ENCODE data around the gene HDDC3. TPM values are rescaled to one million over a fixed set of nuclear protein-coding genes. Genes with fewer than 3 reads are reported as not detected.

The HDDC3 gene
- total and polyA plus RNA-seq, 9 of the 15 experiments (the other 6 are each of a cell fraction or from before 2014, with no cell fraction given), result 14.9 to 55.8 (median 36.9) TPM

GRCh38 chr15:90901175-90902039 is 30.9 kb downstream of the HDDC3 start (continued):
- TF ChIP-seq ZNF512 (tag; IDR thresholded peaks at IDR 0.05), result no peak
- TF ChIP-seq TSHZ1 (CRISPR knock-in tag; IDR thresholded peaks at IDR 0.05), result 0 out of 2 replicates have a peak, but pooled peaks have one; percentile 13
- TF ChIP-seq KLF16 (IDR thresholded peaks at IDR 0.05), result peak; percentile 99
- TF ChIP-seq PURB (CRISPR knock-in tag; IDR thresholded peaks at IDR 0.05; ENCODE audit: low read depth), result no peak
- no peak for TF ChIP-seq ZFX (CRISPR knock-in tag; IDR thresholded peaks at IDR 0.05)
- no peak for TF ChIP-seq PHF21A (IDR thresholded peaks at IDR 0.05; ENCODE audit: borderline replicate concordance, low read depth)
- peak; percentile 94 to 96 for TF ChIP-seq MNT (conservative IDR thresholded peaks at IDR 0.05)
- no peak for TF ChIP-seq RNF219 (CRISPR knock-in tag; IDR thresholded peaks at IDR 0.05)
- TF ChIP-seq ZNF584 (CRISPR knock-in tag; IDR thresholded peaks at IDR 0.05; ENCODE audit: low read depth), result peak; percentile 95
- peak; percentile 99 for TF ChIP-seq MTA2 (IDR thresholded peaks at IDR 0.05; ENCODE audit: low read depth)
- peak; percentile 99 for TF ChIP-seq SMARCC2 (IDR thresholded peaks at IDR 0.05; ENCODE audit: low read depth)
- TF ChIP-seq HDGF (IDR thresholded peaks at IDR 0.05), result peak; percentile 77; the same call in 1 of the 2 replicates
